ENCODE results near the gene SLC5A6. TPM values are rescaled to one million over a fixed set of nuclear protein-coding genes. Genes with fewer than 3 reads are reported as not detected.
A peak's percentile ranks its signal among the peaks of the same experiment; 100 is the strongest.

The SLC5A6 gene
- 50.3 TPM for polyA plus RNA-seq (2012; ENCODE audit: low read depth, missing spikeins)

DNA sequence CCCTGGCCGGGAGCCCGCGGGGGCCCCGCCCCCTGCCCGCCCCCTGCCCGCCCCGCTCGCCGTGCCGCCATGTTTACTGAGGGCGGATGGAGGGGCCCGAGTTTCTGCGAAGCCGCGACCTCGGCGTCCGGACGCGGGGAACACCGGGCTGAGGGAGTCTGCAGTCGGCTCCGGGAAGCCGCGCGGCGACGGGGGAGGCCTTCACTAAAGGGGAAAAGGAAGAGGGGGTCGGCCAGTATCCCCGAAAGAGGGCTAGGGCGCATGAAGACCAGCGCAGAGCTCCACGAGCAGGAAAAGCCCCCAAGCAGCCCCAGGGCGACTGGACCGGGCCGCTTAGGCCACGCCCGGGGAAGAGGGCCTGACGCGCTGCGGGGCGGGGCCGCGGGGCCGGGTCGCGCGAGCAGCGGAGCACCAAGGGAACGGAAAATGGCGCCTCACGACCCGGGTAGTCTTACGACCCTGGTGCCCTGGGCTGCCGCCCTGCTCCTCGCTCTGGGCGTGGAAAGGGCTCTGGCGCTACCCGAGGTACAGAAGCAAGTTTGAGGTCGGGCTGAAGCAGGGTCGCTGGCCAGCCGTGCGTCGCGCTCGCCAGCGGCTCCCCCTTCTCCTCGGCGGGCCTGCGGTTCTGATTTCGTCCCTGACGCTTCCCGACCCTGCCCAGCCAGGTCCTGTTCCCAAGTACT, at the start of gene SLC5A6, which contains the start of gene ATRAID:
TSS of gene SLC5A6 (minus strand) at position 326 of the 683 bp plus-strand sequence. CDS start 4,618 bp downstream, outside the sequence.
TSS of gene ATRAID (plus strand) at position 99 of the 683 bp plus-strand sequence. CDS start at position 427, 328 bp downstream.
- DNase-seq (ENCODE audit: insufficient read length, low spot score): peak; percentile 93
- TF ChIP-seq TAF1 (IDR thresholded peaks at IDR 0.05; ENCODE audit: low read depth, low read length): peak; percentile 95
- TF ChIP-seq POLR2AphosphoS5 (IDR thresholded peaks at IDR 0.05; ENCODE audit: low read depth, low read length): peak; percentile 96
- peak; percentile 61; the same call in 1 of the 2 replicates for TF ChIP-seq POU2F2 (IDR thresholded peaks at IDR 0.05; ENCODE audit: low read depth, low read length)
- TF ChIP-seq POLR2A (IDR thresholded peaks at IDR 0.05; ENCODE audit: low read depth, low read length): peak; percentile 96
- TF ChIP-seq SPI1 (IDR thresholded peaks at IDR 0.05; ENCODE audit: low read depth, low read length): no peak
- peak; percentile 25 for TF ChIP-seq PAX5 (IDR thresholded peaks at IDR 0.05; ENCODE audit: insufficient read depth, low read length, severe bottlenecking)
- peak; percentile 93 for FAIRE-seq

DNA sequence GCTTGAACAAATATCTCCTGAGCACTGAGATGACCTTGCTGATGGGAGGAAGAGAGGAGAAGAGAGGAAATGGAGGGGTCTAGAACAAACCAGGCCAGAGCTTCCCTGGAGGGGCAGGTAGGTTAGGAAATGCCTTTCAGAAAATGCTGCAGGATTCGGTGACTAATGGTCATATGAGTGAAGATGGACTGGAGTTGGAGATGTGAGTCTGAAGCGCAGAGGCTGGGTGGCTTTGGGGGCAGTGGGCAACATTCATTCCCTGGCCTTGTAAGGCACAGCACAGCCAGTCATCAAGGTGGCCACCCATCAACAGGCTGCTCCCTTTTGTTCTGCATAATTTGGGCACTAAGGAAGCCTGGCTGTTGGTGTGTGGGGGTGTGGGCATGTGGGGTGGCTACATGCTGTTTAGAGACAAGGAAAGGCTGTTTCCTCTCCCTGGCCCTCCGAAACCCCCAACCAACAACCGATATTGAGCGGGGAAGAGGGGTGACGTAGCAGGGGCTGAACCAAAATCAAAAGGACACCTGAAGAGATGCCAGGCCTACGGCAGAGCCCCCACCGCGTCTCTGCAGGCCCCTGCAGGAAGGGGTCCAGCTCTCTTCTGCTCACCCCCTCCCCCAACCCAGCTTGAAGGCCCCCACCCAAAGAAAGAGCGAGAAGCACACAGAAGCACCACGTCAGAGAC, 49.3 kb upstream of the SLC5A6 start:
- TF ChIP-seq POLR2AphosphoS5 (IDR thresholded peaks at IDR 0.05; ENCODE audit: low read depth, low read length) (no peak), POU2F2 (IDR thresholded peaks at IDR 0.05; ENCODE audit: low read depth, low read length) (no peak)
- no peak for FAIRE-seq
- no peak for DNase-seq (ENCODE audit: insufficient read length, low spot score)

DNA sequence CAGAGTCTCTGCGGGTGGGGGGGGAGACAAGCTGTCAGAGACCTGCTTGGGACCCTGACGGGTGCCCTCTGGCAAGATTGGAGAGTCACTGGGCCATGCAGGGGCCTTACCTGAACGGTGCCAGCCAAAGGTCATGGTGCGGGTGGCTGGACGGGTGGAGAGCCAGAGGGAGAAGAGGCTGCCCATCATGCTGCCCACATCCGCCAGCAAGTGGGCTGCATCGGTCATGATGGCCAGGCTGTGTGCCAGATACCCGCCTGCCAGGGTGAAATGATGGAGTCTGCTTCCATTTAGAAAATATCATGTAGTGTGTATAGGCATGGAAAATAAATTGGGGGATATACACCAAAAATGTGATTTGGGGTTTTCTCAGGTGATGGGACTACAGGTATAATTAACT, 46.0 kb upstream of the SLC5A6 start:
- FAIRE-seq (no peak), DNase-seq (ENCODE audit: insufficient read length, low spot score) (no peak)
- TF ChIP-seq POU2F2 (IDR thresholded peaks at IDR 0.05; ENCODE audit: low read depth, low read length) (no peak), POLR2A (IDR thresholded peaks at IDR 0.05; ENCODE audit: low read depth, low read length) (no peak), TAF1 (IDR thresholded peaks at IDR 0.05; ENCODE audit: low read depth, low read length) (no peak), POLR2AphosphoS5 (IDR thresholded peaks at IDR 0.05; ENCODE audit: low read depth, low read length) (no peak)

- DNase-seq (ENCODE audit: insufficient read length, low spot score) (no peak), FAIRE-seq (no peak)
- TF ChIP-seq POU2F2 (IDR thresholded peaks at IDR 0.05; ENCODE audit: low read depth, low read length) (no peak), SPI1 (IDR thresholded peaks at IDR 0.05; ENCODE audit: low read depth, low read length) (no peak), POLR2A (IDR thresholded peaks at IDR 0.05; ENCODE audit: low read depth, low read length) (no peak), POLR2AphosphoS5 (IDR thresholded peaks at IDR 0.05; ENCODE audit: low read depth, low read length) (no peak), PAX5 (IDR thresholded peaks at IDR 0.05; ENCODE audit: insufficient read depth, low read length, severe bottlenecking) (no peak), TAF1 (IDR thresholded peaks at IDR 0.05; ENCODE audit: low read depth, low read length) (no peak)
Measured at GRCh38 chr2:27256855-27257454, 44.9 kb upstream of the SLC5A6 start.

- FAIRE-seq (no peak), DNase-seq (ENCODE audit: insufficient read length, low spot score) (no peak)
- TF ChIP-seq SPI1 (IDR thresholded peaks at IDR 0.05; ENCODE audit: low read depth, low read length): no peak
- no peak for TF ChIP-seq POLR2A (IDR thresholded peaks at IDR 0.05; ENCODE audit: low read depth, low read length)
- no peak for TF ChIP-seq PAX5 (IDR thresholded peaks at IDR 0.05; ENCODE audit: insufficient read depth, low read length, severe bottlenecking)
- TF ChIP-seq POU2F2 (IDR thresholded peaks at IDR 0.05; ENCODE audit: low read depth, low read length): no peak
- TF ChIP-seq TAF1 (IDR thresholded peaks at IDR 0.05; ENCODE audit: low read depth, low read length): no peak
- no peak for TF ChIP-seq POLR2AphosphoS5 (IDR thresholded peaks at IDR 0.05; ENCODE audit: low read depth, low read length)
Measured at GRCh38 chr2:27255660-27256059, 43.6 kb upstream of the SLC5A6 start.

DNA sequence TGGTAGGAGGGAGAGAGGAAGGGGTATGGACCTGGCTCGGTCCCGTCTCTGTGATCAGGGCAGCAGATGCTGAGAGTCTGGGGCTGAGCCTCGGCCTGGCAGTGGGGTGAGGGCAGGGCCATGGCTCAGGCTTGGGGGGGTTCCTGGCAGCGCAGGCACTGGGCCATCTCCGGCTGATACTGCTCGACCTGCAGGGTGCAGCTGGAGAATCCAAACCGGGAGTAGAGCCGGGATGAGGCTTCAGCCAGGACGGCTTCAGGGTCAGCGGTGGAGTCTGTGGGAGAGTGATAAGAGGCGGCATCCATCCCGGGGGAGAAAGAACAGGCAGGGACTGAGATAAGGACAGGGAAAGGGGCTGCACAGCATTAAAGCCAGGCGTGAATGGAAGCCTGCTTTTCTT, 43.1 kb upstream of the SLC5A6 start:
- FAIRE-seq (no peak), DNase-seq (ENCODE audit: insufficient read length, low spot score) (no peak)
- TF ChIP-seq POLR2AphosphoS5 (IDR thresholded peaks at IDR 0.05; ENCODE audit: low read depth, low read length): no peak
- no peak for TF ChIP-seq POLR2A (IDR thresholded peaks at IDR 0.05; ENCODE audit: low read depth, low read length)
- no peak for TF ChIP-seq TAF1 (IDR thresholded peaks at IDR 0.05; ENCODE audit: low read depth, low read length)
- no peak for TF ChIP-seq SPI1 (IDR thresholded peaks at IDR 0.05; ENCODE audit: low read depth, low read length)

GRCh38 chr2:27251766-27252165, 39.7 kb upstream of the SLC5A6 start:
- DNase-seq (ENCODE audit: insufficient read length, low spot score) (no peak), FAIRE-seq (no peak)
- no peak for TF ChIP-seq POU2F2 (IDR thresholded peaks at IDR 0.05; ENCODE audit: low read depth, low read length)
- no peak for TF ChIP-seq TAF1 (IDR thresholded peaks at IDR 0.05; ENCODE audit: low read depth, low read length)
- TF ChIP-seq PAX5 (IDR thresholded peaks at IDR 0.05; ENCODE audit: insufficient read depth, low read length, severe bottlenecking): no peak
- no peak for TF ChIP-seq SPI1 (IDR thresholded peaks at IDR 0.05; ENCODE audit: low read depth, low read length)
- TF ChIP-seq POLR2AphosphoS5 (IDR thresholded peaks at IDR 0.05; ENCODE audit: low read depth, low read length): no peak
- TF ChIP-seq POLR2A (IDR thresholded peaks at IDR 0.05; ENCODE audit: low read depth, low read length): no peak

DNA sequence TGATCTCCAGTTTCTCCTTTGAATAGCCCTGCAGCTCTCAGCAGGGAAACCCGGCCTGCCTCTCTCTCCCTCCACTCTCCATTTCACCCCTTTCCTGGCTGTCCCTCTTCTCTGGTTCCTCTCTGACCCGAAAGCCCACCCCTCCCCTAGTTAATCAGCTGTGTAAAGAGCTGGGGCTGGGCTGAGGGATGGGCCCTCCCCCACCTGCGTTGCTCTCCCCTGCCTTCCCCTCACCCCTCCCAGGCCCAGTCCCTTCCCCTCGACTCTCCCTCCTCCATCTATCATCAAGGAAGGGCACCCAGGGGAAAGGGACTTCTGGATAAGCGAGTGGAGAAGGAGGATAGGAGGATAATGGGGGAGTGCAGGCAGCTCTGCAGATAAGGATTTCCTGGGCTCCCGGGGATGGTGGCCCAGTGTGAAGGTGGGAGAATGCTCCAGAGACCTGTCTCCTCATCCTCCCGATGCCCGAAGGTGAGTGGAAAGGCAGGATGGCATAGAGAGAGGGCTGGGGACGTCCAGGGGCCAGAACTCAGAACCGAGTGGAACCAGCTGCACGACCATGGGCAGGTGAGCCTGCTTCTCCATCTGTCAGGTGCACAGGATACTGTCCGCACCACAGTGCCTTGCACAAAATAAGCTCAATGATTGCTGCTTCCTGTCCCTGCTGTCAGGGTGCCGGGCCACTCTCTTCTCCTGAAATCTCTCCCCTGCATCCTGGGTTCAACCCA, 38.7 kb upstream of the SLC5A6 start:
- no peak for TF ChIP-seq POLR2AphosphoS5 (IDR thresholded peaks at IDR 0.05; ENCODE audit: low read depth, low read length)
- no peak for TF ChIP-seq POLR2A (IDR thresholded peaks at IDR 0.05; ENCODE audit: low read depth, low read length)
- no peak for TF ChIP-seq POU2F2 (IDR thresholded peaks at IDR 0.05; ENCODE audit: low read depth, low read length)
- TF ChIP-seq SPI1 (IDR thresholded peaks at IDR 0.05; ENCODE audit: low read depth, low read length): no peak
- TF ChIP-seq PAX5 (IDR thresholded peaks at IDR 0.05; ENCODE audit: insufficient read depth, low read length, severe bottlenecking): no peak
- no peak for TF ChIP-seq TAF1 (IDR thresholded peaks at IDR 0.05; ENCODE audit: low read depth, low read length)
- DNase-seq (ENCODE audit: insufficient read length, low spot score): no peak
- FAIRE-seq: no peak
